NB4 (cell line): ENCODE results near the gene EXD3.

Experiments used
- MYC ChIP-seq: IDR thresholded peaks from 2 replicates; pipeline ENCODE4 v1.6.1; 2011; ENCODE audit warnings: low read depth, low read length
- POLR2A ChIP-seq: IDR thresholded peaks from 2 replicates; pipeline ENCODE4 v1.6.1; 2011; ENCODE audit warnings: mild to moderate bottlenecking; ENCODE audit not compliant: insufficient read length; ENCODE audit errors: extremely low read depth
- TF ChIP-seq, protein P1 (sequence below): IDR thresholded peaks from one replicate; pipeline ENCODE4 v1.5.1; 2012; ENCODE audit warnings: low read depth, low read length

- TF ChIP-seq, protein P1, sequence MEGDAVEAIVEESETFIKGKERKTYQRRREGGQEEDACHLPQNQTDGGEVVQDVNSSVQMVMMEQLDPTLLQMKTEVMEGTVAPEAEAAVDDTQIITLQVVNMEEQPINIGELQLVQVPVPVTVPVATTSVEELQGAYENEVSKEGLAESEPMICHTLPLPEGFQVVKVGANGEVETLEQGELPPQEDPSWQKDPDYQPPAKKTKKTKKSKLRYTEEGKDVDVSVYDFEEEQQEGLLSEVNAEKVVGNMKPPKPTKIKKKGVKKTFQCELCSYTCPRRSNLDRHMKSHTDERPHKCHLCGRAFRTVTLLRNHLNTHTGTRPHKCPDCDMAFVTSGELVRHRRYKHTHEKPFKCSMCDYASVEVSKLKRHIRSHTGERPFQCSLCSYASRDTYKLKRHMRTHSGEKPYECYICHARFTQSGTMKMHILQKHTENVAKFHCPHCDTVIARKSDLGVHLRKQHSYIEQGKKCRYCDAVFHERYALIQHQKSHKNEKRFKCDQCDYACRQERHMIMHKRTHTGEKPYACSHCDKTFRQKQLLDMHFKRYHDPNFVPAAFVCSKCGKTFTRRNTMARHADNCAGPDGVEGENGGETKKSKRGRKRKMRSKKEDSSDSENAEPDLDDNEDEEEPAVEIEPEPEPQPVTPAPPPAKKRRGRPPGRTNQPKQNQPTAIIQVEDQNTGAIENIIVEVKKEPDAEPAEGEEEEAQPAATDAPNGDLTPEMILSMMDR: no peak
- TF ChIP-seq POLR2A (no peak), MYC (no peak)
These were observed 15.7 kb upstream of the EXD3 start for GRCh38 chr9:137438591-137439157.
